Lung (tissue), 12 donors: ENCODE results near the gene MKRN2OS. TPM values are rescaled to one million over a fixed set of nuclear protein-coding genes. Genes with fewer than 3 reads are reported as not detected.

Source experiments
- ATAC-seq: fragments of 200-7000 bp; cut with Tn5 transposase; one replicate; pipeline ENCODE4 v1.9.1; 2020; ENCODE audit warnings: moderate number of reproducible peaks; ENCODE audit not compliant: insufficient read depth, low FRiP score
- DNase-seq, 3 donors: peaks; one replicate each; pipeline ENCODE4 v3.0.0-alpha.2; 2013 to 2017
- H3K27ac ChIP-seq, 2 donors: one replicate each; pipeline ENCODE4 v1.5.1; 2013; ENCODE audit warnings: mild to moderate bottlenecking in 2 of 2, moderate library complexity in 2 of 2, control low read depth in 1 of 2, inconsistent platforms in 1 of 2, low read depth in 1 of 2, low read length in 1 of 2
- H3K27me3 ChIP-seq, 3 donors: one replicate each; pipeline ENCODE4 v1.5.1; 2013; ENCODE audit warnings: low read length in 2 of 3; ENCODE audit not compliant: control insufficient read depth in 3 of 3, insufficient read depth in 3 of 3
- H3K36me3 ChIP-seq, 4 donors: one replicate each; pipeline ENCODE4 v1.5.1; 2013; ENCODE audit warnings: low read length in 4 of 4, mild to moderate bottlenecking in 1 of 4, moderate library complexity in 1 of 4; ENCODE audit not compliant: control insufficient read depth in 4 of 4, insufficient read depth in 4 of 4
- H3K4me1 ChIP-seq, 5 donors: one replicate each; pipeline ENCODE4 v1.5.1; 2013; ENCODE audit warnings: low read length in 5 of 5, mild to moderate bottlenecking in 2 of 5, moderate library complexity in 1 of 5; ENCODE audit not compliant: control insufficient read depth in 5 of 5, insufficient read depth in 5 of 5
- H3K4me3 ChIP-seq: one replicate; pipeline ENCODE4 v1.5.1; 2013; ENCODE audit warnings: mild to moderate bottlenecking, control low read depth, moderate library complexity
- H3K9ac ChIP-seq, 2 donors: one replicate each; pipeline ENCODE4 v1.5.1; 2013; ENCODE audit warnings: low read length in 2 of 2, control low read depth in 1 of 2; ENCODE audit not compliant: insufficient read depth in 1 of 2
- H3K9me3 ChIP-seq, 4 donors: one replicate each; pipeline ENCODE4 v1.5.1; 2013; ENCODE audit warnings: low read length in 3 of 4, mild to moderate bottlenecking in 1 of 4, moderate library complexity in 1 of 4; ENCODE audit not compliant: control insufficient read depth in 4 of 4, insufficient read depth in 3 of 4
- WGBS, 2 donors: extraction: QIAGEN DNeasy Blood & Tissue Kit; methylation state at CpG; one replicate each; pipeline ENCODE4 v1.1.7; 2013; 5-methylcytosine and 5-hydroxymethylcytosine counted together
- polyA plus RNA-seq, 2 donors: library from polyadenylated mRNA; stranded (reverse); fragments of 200-250 nt; gene quantifications; one replicate each; pipeline ENCODE4 v1.2.1, GENCODE V29; 2013
- total RNA-seq, 2 donors: library from RNA; depleted of rRNA in 1 of 2; stranded (reverse); fragments of >200 nt in 1 of 2; gene quantifications; one replicate each; pipeline ENCODE4 v1.2.1, GENCODE V29; 2014 to 2021
- TF ChIP-seq, protein P1 (sequence below): IDR thresholded peaks from 2 replicates; pipeline ENCODE4 v1.5.1; 2012; ENCODE audit warnings: mild to moderate bottlenecking; ENCODE audit errors: control extremely low read depth, extremely low read depth
- donor health status: control.
- donor health status: control.
- donor health status: Bipolar disorder and iron deficiency.
- donor health status: healthy.
- donor health status: DM: yes; HTN: yes; CAD: no.

The MKRN2OS gene
- total and polyA plus RNA-seq, 4 donors = 0.62 to 1.3 (median 1.1) TPM; not detected in 1

DNA sequence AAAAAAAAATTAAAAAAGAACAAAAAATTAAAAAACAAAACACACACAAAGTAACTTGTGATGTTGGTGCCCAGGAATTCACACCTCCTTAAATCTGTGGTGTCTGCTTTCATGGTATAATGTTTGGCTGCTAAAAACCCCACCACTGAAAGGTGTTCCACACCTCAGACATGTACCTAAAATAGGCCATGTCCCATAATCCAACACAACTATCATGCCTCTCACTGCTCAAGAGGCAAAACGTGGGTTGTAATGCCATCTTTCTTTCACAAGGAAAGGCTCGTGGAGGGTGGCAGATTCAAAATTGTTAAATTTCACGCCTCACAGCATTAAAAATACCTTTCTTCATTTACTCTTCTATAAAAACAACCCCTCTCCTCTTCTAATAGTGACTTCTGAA, 41.1 kb upstream of the MKRN2OS start:
- Histone ChIP-seq H3K4me3 (no peak overlapping the region), H3K27me3 (no peaks in the 10 kb centered on the region), H3K36me3 (peaks cover 37 to 57% (median 56%) of the 10 kb centered on the region in 4 donors), H3K27ac (no peak overlapping the region), H3K9me3 (no peaks in the 10 kb centered on the region), H3K4me1 (peaks cover 0 to 3% (median 0%) of the 10 kb centered on the region in 5 donors), H3K9ac (no peak overlapping the region)
- ATAC-seq (no peak), DNase-seq (no peak)
- TF ChIP-seq, protein P1, sequence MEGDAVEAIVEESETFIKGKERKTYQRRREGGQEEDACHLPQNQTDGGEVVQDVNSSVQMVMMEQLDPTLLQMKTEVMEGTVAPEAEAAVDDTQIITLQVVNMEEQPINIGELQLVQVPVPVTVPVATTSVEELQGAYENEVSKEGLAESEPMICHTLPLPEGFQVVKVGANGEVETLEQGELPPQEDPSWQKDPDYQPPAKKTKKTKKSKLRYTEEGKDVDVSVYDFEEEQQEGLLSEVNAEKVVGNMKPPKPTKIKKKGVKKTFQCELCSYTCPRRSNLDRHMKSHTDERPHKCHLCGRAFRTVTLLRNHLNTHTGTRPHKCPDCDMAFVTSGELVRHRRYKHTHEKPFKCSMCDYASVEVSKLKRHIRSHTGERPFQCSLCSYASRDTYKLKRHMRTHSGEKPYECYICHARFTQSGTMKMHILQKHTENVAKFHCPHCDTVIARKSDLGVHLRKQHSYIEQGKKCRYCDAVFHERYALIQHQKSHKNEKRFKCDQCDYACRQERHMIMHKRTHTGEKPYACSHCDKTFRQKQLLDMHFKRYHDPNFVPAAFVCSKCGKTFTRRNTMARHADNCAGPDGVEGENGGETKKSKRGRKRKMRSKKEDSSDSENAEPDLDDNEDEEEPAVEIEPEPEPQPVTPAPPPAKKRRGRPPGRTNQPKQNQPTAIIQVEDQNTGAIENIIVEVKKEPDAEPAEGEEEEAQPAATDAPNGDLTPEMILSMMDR = no peak
- 85 to 86% methylated on average over 3 of the region's 3 CpGs for WGBS, 2 donors

DNA sequence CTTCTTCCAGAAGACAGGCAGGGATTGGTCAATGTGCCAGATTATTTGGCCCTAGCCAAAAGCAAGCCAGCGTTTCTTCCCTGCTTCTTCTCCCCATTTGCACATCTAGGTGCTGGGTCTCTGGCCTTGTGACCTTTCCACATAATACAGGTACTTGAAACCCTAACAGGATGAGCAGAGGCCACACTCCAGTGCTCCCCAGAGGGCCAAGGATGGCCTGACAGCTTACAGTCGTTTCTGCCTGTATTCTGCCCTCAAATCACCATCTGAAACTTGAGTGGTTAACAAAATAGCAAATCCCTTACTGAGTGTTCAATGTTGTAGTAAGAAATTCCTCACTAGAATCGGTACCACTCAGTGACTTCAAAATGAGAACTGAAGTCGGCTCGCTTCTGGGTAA, 40.7 kb upstream of the MKRN2OS start:
- Histone ChIP-seq H3K4me3 (no peak overlapping the region), H3K4me1 (peaks cover 0 to 3% (median 0%) of the 10 kb centered on the region in 5 donors), H3K27ac (no peak overlapping the region), H3K36me3 (peaks cover 33 to 61% (median 56%) of the 10 kb centered on the region in 4 donors), H3K9me3 (no peaks in the 10 kb centered on the region), H3K27me3 (no peaks in the 10 kb centered on the region), H3K9ac (no peak overlapping the region)
- no peak for ATAC-seq
- WGBS, 2 donors = 77 to 89% methylated on average over 5 of the region's 5 CpGs
- no peak for DNase-seq
- TF ChIP-seq, protein P1 = no peak

DNA sequence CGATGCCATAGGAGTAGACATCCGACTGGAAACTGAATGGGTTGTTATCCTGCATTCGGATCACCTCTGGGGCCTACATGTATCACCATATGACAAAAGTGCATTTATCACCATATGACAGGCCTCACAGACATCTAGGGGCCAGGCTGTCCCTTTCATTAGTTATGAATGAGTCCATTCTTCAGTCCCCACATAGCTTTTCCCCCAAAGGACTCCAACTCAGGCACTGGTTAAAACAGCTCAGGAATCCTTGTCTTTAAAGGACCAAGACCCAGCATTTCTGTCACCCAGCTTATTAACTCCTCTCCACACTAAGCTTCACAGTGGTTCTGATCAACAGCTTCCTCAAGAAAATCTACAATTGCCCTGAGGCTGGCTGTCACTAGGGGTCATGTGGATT, 39.9 kb upstream of the MKRN2OS start:
- no peak overlapping the region for H3K9ac ChIP-seq
- H3K27me3 ChIP-seq = no peaks in the 10 kb centered on the region
- TF ChIP-seq, protein P1 = no peak
- peaks cover 0 to 3% (median 0%) of the 10 kb centered on the region in 5 donors for H3K4me1 ChIP-seq
- ATAC-seq = no peak
- H3K27ac ChIP-seq = no peak overlapping the region
- no peak overlapping the region for H3K4me3 ChIP-seq
- H3K9me3 ChIP-seq = no peaks in the 10 kb centered on the region
- DNase-seq = no peak
- H3K36me3 ChIP-seq = peaks cover 28 to 58% (median 53%) of the 10 kb centered on the region in 4 donors
- 94 to 96% methylated on average over 3 of the region's 3 CpGs for WGBS, 2 donors

GRCh38 chr3:12584083-12584482, 38.8 kb upstream of the MKRN2OS start:
- no peak for DNase-seq
- WGBS, 2 donors = 86 to 91% methylated on average over 2 of the region's 2 CpGs
- peaks cover 28 to 62% (median 54%) of the 10 kb centered on the region in 4 donors for H3K36me3 ChIP-seq

More at GRCh38 chr3:12584083-12584482, 38.8 kb upstream of the MKRN2OS start:
- Histone ChIP-seq H3K27me3 (no peaks in the 10 kb centered on the region), H3K9ac (no peak overlapping the region), H3K9me3 (no peaks in the 10 kb centered on the region), H3K4me1 (peaks cover 0 to 4% (median 0%) of the 10 kb centered on the region in 5 donors), H3K4me3 (no peak overlapping the region), H3K27ac (no peak overlapping the region)
- TF ChIP-seq, protein P1 = no peak
- no peak for ATAC-seq
